MCF 10A (cell line): ENCODE data around the gene WNT7B. TPM values are rescaled to one million over a fixed set of nuclear protein-coding genes. Genes with fewer than 3 reads are reported as not detected.
A peak's percentile ranks its signal among the peaks of the same experiment; 100 is the strongest.

Experiments used
- BruUV-seq: library from RNA; stranded (reverse); fragments of 400-500 nt; replicated peaks from 2 replicates; lab custom pipeline; 2021; lab: Mats Ljungman, UMichigan
- CTCF ChIA-PET: fragments of 300-600 bp; sonication (Branson Sonifier 250); formaldehyde crosslinking; extraction: SDS; loops from one replicate; lab custom pipeline; 2021; ENCODE audit warnings: antibody characterized with exemption, inconsistent platforms; lab: Yijun Ruan, JAX
- POLR2A ChIA-PET: fragments of 300-600, 350-650 bp; sonication (Branson Sonifier 250); formaldehyde crosslinking; extraction: SDS; loops from one replicate; lab custom pipeline; 2020; ENCODE audit warnings: antibody characterized with exemption, inconsistent platforms; lab: Yijun Ruan, JAX
- DNase-seq: peaks from one replicate; pipeline ENCODE4 v3.0.0-alpha.2; 2018; ENCODE audit not compliant: unreplicated experiment
- H3K27ac Mint-ChIP-seq: one replicate; pipeline ENCODE4 v1.8.0; 2022; ENCODE audit warnings: mild to moderate bottlenecking, low read depth, mixed read lengths; ENCODE audit not compliant: unreplicated experiment
- H3K27me3 Mint-ChIP-seq: one replicate; pipeline ENCODE4 v1.8.0; 2022; ENCODE audit warnings: mixed read lengths; ENCODE audit not compliant: insufficient read depth, unreplicated experiment
- H3K36me3 Mint-ChIP-seq: one replicate; pipeline ENCODE4 v1.8.0; 2022; ENCODE audit warnings: mild to moderate bottlenecking, moderate library complexity, mixed read lengths; ENCODE audit not compliant: insufficient read depth, unreplicated experiment
- H3K4me1 Mint-ChIP-seq: one replicate; pipeline ENCODE4 v1.8.0; 2022; ENCODE audit warnings: mixed read lengths; ENCODE audit not compliant: insufficient read depth, unreplicated experiment
- H3K4me3 Mint-ChIP-seq: one replicate; pipeline ENCODE4 v1.8.0; 2022; ENCODE audit warnings: mild to moderate bottlenecking, moderate library complexity, mixed read lengths; ENCODE audit not compliant: unreplicated experiment
- H3K9me3 Mint-ChIP-seq: one replicate; pipeline ENCODE4 v1.8.0; 2022; ENCODE audit warnings: mixed read lengths; ENCODE audit not compliant: unreplicated experiment
- intact Hi-C: fragments of 100-400 bp; cut with micrococcal nuclease; formaldehyde crosslinking; loops from 2 replicates; pipeline ENCODE4 v1.14.1; 2022
- total RNA-seq: library from RNA; stranded (reverse); gene quantifications from 2 replicates; pipeline ENCODE4 v1.2.3, GENCODE V29; 2022
- TF ChIP-seq, protein P1 (sequence below): fragments of 200-600 bp; IDR thresholded peaks from one replicate; pipeline ENCODE4 v1.8.0; 2022; ENCODE audit warnings: antibody characterized with exemption, mild to moderate bottlenecking; ENCODE audit not compliant: unreplicated experiment

The WNT7B gene
- total RNA-seq, 1 experiment from 2014 or later: 0.28 TPM

DNA sequence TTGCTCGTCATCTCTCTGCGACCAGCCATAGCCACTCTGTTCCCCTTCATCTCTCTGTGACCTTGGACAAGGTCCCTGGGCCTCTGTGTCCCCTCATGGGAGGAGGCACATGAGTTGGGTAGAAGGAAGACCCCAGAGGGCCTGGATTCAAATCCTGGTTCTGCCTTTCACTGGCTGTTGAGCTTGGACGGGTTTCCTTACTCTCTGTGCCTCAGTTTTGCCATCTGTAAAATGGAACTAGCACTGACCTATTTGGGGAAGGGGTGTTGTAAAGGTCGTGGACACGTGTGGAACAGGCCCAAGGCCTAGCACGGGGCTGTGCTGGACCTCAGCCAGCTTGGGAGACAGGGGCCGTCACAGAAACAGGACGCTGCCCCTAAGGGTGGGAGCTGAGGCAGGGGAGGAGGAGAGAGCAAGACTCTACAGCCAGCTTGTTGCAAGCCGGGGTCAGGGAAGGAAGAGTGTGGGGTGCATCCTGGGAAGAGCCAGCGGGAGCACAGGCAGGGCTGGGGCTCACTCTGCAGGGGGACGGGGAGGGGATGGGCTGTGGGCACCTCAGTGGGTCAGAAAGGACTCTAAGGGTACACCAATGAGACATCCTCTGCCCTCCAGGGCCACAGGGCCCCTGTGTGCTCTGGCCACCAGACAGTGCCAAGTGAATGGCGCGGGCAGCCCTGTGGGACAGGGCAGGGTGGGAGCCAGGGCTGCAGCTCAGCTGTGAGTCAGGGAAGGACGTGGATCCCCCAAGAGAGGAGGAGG is 59.1 kb downstream of the WNT7B start:
- POLR2A ChIA-PET: interaction anchor here (0.7 kb wide), 1 partner anchor 12 kb away, joined by 3 read pairs; no protein-coding TSS in a partner anchor
- Mint-ChIP-seq H3K36me3 (no peaks in the 10 kb centered on the region), H3K4me3 (no peak overlapping the region), H3K27ac (no peak overlapping the region), H3K4me1 (peaks cover 5% of the 10 kb centered on the region), H3K27me3 (no peaks in the 10 kb centered on the region), H3K9me3 (no peaks in the 10 kb centered on the region)
- TF ChIP-seq, protein P1, sequence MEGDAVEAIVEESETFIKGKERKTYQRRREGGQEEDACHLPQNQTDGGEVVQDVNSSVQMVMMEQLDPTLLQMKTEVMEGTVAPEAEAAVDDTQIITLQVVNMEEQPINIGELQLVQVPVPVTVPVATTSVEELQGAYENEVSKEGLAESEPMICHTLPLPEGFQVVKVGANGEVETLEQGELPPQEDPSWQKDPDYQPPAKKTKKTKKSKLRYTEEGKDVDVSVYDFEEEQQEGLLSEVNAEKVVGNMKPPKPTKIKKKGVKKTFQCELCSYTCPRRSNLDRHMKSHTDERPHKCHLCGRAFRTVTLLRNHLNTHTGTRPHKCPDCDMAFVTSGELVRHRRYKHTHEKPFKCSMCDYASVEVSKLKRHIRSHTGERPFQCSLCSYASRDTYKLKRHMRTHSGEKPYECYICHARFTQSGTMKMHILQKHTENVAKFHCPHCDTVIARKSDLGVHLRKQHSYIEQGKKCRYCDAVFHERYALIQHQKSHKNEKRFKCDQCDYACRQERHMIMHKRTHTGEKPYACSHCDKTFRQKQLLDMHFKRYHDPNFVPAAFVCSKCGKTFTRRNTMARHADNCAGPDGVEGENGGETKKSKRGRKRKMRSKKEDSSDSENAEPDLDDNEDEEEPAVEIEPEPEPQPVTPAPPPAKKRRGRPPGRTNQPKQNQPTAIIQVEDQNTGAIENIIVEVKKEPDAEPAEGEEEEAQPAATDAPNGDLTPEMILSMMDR: no peak
- no peak for DNase-seq
- CTCF ChIA-PET: interaction anchor here (0.7 kb wide), 1 partner anchor 1924 kb away, joined by 3 read pairs; no protein-coding TSS in a partner anchor
- no TSS peak for BruUV-seq
- intact Hi-C loops: loop anchor here (2.0 kb wide), 1 partner anchor 17 kb away; no protein-coding TSS in a partner anchor

DNA sequence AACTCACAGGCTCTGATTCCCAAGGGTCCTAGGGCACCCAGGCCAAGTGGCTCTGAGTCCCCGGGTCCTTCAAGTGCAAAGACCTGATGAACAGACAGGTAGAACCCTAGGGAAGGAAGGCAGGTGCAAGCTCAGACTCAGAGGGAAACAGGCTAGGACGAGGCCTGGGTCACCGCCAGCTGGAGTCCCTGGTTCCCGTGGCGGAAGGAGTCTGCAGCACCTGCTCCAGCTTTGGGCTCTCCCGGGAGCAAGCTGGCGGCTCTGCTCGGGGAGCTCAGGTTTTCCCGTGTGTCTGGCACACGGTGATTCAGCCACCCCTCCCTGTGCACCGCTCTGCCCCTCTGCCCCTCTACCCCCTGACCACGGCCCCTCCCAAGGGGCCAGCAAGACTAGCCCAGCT is 59.8 kb downstream of the WNT7B start:
- BruUV-seq: no TSS peak
- Mint-ChIP-seq H3K4me1 (peaks cover 9% of the 10 kb centered on the region), H3K4me3 (no peak overlapping the region), H3K36me3 (no peaks in the 10 kb centered on the region), H3K27me3 (no peaks in the 10 kb centered on the region), H3K9me3 (no peaks in the 10 kb centered on the region), H3K27ac (no peak overlapping the region)
- TF ChIP-seq, protein P1: no peak
- POLR2A ChIA-PET: no interaction called here
- DNase-seq: peak; percentile 29
- CTCF ChIA-PET: interaction anchor here (0.7 kb wide), 1 partner anchor 1923 kb away, joined by 3 read pairs; no protein-coding TSS in a partner anchor
- intact Hi-C loops: no loop called here

DNA sequence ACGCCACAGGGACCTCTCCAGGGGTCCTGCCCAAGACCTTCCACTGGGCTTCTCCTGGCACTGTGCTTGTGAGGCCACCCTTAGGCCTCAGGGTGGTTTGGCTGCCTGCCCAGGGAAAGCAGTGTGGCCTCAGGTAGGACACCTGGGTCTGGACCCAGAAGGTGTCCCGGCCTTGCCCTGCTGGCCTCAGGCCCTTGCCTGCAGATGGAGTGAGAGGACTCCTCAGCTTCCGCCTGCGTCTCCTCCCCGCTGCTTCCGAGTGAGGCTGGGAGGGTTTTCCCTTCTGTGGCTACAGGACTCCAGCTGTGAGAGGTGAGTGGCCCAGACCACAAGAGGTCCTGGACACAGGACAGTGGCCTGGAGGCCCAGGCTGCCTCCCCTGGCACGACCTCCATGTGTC is 60.4 kb downstream of the WNT7B start:
- peaks cover 15% of the 10 kb centered on the region for H3K4me1 Mint-ChIP-seq
- TF ChIP-seq, protein P1: no peak
- H3K36me3 Mint-ChIP-seq: no peaks in the 10 kb centered on the region
- peak; percentile 45 for DNase-seq
- no peaks in the 10 kb centered on the region for H3K27me3 Mint-ChIP-seq
- CTCF ChIA-PET: no interaction called here
- H3K4me3 Mint-ChIP-seq: no peak overlapping the region
- no TSS peak for BruUV-seq
- intact Hi-C loops: no loop called here
- H3K9me3 Mint-ChIP-seq: no peaks in the 10 kb centered on the region
- H3K27ac Mint-ChIP-seq: no peak overlapping the region
- POLR2A ChIA-PET: no interaction called here

DNA sequence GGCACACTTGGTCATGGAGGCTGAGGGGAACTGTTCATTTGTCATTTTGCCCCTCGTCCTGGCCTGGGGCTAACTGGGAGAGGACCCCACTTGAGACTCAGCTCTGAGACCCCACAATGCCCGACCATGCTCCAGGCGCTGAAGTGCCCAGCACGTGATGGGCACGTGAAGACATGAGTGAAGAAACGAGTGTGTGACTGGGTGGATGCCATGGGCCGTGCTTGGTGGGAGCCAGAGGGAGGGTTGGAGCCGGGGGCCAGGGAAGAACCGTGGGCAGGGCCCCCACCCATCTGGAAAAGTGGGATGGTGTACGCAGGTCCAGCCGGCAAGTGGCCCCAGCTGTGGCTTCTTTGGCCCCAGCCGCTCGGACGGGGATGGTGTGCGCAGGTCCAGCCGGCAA is 61.1 kb downstream of the WNT7B start:
- no peaks in the 10 kb centered on the region for H3K27me3 Mint-ChIP-seq
- intact Hi-C loops: no loop called here
- no peaks in the 10 kb centered on the region for H3K36me3 Mint-ChIP-seq
- TF ChIP-seq, protein P1: no peak
- no peak for DNase-seq
- H3K27ac Mint-ChIP-seq: no peak overlapping the region
- CTCF ChIA-PET: interaction anchor here (0.6 to 1.1 kb wide), 2 partner anchors 51 to 280 kb away, joined by 4 read pairs; no protein-coding TSS in a partner anchor
- H3K9me3 Mint-ChIP-seq: no peaks in the 10 kb centered on the region
- POLR2A ChIA-PET: no interaction called here
- H3K4me1 Mint-ChIP-seq: peaks cover 18% of the 10 kb centered on the region
- no peak overlapping the region for H3K4me3 Mint-ChIP-seq
- no TSS peak for BruUV-seq
